GM23338 (cell line): ENCODE results near the gene POLR1A.

Source experiments
- CREB1 ChIP-seq: fragments of 250-450 bp; sonication (Bioruptor Pico); IDR thresholded peaks from 2 replicates; pipeline ENCODE4 v1.5.0; 2020; ENCODE audit warnings: low read depth, mild to moderate bottlenecking, moderate library complexity
- EZH2 ChIP-seq: fragments of 200-600 bp; sonication (generic); IDR thresholded peaks from one replicate; pipeline ENCODE4 v1.8.0; 2017; ENCODE audit warnings: antibody characterized with exemption, mild to moderate bottlenecking, low read depth; ENCODE audit not compliant: unreplicated experiment
- POLR2AphosphoS5 ChIP-seq: IDR thresholded peaks from 2 replicates; pipeline ENCODE4 v1.6.1; 2016; ENCODE audit warnings: antibody characterized with exemption, low read depth
- STAT1 ChIP-seq: IDR thresholded peaks from one replicate; pipeline ENCODE4 v1.6.1; 2016; ENCODE audit warnings: antibody characterized with exemption; ENCODE audit not compliant: unreplicated experiment
- ZNF114 ChIP-seq: fragments of 250-450 bp; sonication (Bioruptor Pico); IDR thresholded peaks from 2 replicates; pipeline ENCODE4 v1.5.0; 2020; ENCODE audit warnings: mild to moderate bottlenecking, moderate library complexity
- TF ChIP-seq, protein P1 (sequence below), 2 experiments: fragments of 200-600 bp in 1 of 2; sonication (generic) in 1 of 2; conservative IDR thresholded peaks; 2 replicates each; pipeline versions ENCODE4 v1.5.1 to v1.6.1; 2016 to 2017; ENCODE audit warnings: antibody characterized with exemption in 2 of 2, low read depth in 2 of 2, mild to moderate bottlenecking in 2 of 2, moderate library complexity in 1 of 2

- TF ChIP-seq ZNF114, result no peak
- TF ChIP-seq, protein P1, sequence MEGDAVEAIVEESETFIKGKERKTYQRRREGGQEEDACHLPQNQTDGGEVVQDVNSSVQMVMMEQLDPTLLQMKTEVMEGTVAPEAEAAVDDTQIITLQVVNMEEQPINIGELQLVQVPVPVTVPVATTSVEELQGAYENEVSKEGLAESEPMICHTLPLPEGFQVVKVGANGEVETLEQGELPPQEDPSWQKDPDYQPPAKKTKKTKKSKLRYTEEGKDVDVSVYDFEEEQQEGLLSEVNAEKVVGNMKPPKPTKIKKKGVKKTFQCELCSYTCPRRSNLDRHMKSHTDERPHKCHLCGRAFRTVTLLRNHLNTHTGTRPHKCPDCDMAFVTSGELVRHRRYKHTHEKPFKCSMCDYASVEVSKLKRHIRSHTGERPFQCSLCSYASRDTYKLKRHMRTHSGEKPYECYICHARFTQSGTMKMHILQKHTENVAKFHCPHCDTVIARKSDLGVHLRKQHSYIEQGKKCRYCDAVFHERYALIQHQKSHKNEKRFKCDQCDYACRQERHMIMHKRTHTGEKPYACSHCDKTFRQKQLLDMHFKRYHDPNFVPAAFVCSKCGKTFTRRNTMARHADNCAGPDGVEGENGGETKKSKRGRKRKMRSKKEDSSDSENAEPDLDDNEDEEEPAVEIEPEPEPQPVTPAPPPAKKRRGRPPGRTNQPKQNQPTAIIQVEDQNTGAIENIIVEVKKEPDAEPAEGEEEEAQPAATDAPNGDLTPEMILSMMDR (conservative IDR thresholded peaks at IDR 0.05; ENCODE audit: low read depth in 2 of 2), result no peak
- no peak for TF ChIP-seq EZH2
- peak; percentile 76 for TF ChIP-seq CREB1 (CRISPR knock-in tag)
- peak; percentile 93 for TF ChIP-seq POLR2AphosphoS5
- no peak for TF ChIP-seq STAT1
Observed at GRCh38 chr2:86105969-86106945, 571 bp upstream of the POLR1A start, which contains the start of gene PTCD3.
